Liver (tissue), 3 donors: ENCODE results near the gene NDUFB7.

ENCODE experiments used
- JUND ChIP-seq, 2 donors: IDR thresholded peaks; 2 replicates each; pipeline ENCODE4 v1.6.1; 2016; ENCODE audit warnings: antibody characterized with exemption in 2 of 2
- RAD21 ChIP-seq, 2 donors: IDR thresholded peaks; 2 replicates each; pipeline ENCODE4 v1.6.1; 2016; ENCODE audit warnings: antibody characterized with exemption in 2 of 2, mild to moderate bottlenecking in 2 of 2
- RXRA ChIP-seq, 2 donors: IDR thresholded peaks; 2 replicates each; pipeline ENCODE4 v1.6.1; 2017 to 2018; ENCODE audit warnings: antibody characterized with exemption in 2 of 2, mild to moderate bottlenecking in 1 of 2
- SP1 ChIP-seq: IDR thresholded peaks from 2 replicates; pipeline ENCODE4 v1.6.1; 2018; ENCODE audit warnings: antibody characterized with exemption, mild to moderate bottlenecking
- TAF1 ChIP-seq: conservative IDR thresholded peaks from 2 replicates; pipeline ENCODE4 v1.6.1; 2016; ENCODE audit warnings: antibody characterized with exemption, mild to moderate bottlenecking
- YY1 ChIP-seq: IDR thresholded peaks from 2 replicates; pipeline ENCODE4 v1.6.1; 2016; ENCODE audit warnings: antibody characterized with exemption, mild to moderate bottlenecking
- TF ChIP-seq, protein P1 (sequence below): fragments of 150-350 bp; IDR thresholded peaks from 2 replicates; pipeline ENCODE4 v1.5.1; 2017; ENCODE audit warnings: improper control_type of control experiment, low read depth, low read length; ENCODE audit not compliant: missing input control
- TF ChIP-seq, protein P2 (sequence below): IDR thresholded peaks from 2 replicates; pipeline ENCODE4 v1.6.1; 2016; ENCODE audit warnings: antibody characterized with exemption
- TF ChIP-seq, protein P3 (sequence below): IDR thresholded peaks from 2 replicates; pipeline ENCODE4 v1.6.1; 2016; ENCODE audit warnings: antibody characterized with exemption, mild to moderate bottlenecking
- donor health status: healthy.
- donor health status: healthy.

DNA sequence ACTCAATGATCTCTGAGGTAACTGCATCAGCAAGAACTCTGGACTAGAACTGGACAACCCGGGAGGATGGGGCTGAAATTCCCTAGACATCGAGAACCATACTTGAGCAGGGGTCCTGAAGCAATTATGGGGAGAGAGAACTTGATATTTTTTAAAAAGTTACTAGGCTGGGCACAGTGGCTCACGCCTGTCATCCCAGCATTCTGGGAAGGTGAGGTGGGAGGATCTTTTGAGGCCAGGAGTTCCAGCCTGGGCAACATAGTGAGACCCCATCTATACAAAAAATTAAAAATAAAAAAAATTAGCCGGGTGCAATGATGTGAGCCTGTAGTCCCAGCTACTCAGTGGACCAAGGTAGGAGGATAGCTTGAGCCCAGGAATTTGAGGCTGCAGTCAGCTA, 51.3 kb downstream of the NDUFB7 start:
- TF ChIP-seq JUND (IDR thresholded peaks at IDR 0.05) (no peak), TAF1 (no peak), SP1 (no peak), YY1 (no peak), RXRA (IDR thresholded peaks at IDR 0.05) (no peak), RAD21 (IDR thresholded peaks at IDR 0.05) (no peak)
- TF ChIP-seq, protein P1, sequence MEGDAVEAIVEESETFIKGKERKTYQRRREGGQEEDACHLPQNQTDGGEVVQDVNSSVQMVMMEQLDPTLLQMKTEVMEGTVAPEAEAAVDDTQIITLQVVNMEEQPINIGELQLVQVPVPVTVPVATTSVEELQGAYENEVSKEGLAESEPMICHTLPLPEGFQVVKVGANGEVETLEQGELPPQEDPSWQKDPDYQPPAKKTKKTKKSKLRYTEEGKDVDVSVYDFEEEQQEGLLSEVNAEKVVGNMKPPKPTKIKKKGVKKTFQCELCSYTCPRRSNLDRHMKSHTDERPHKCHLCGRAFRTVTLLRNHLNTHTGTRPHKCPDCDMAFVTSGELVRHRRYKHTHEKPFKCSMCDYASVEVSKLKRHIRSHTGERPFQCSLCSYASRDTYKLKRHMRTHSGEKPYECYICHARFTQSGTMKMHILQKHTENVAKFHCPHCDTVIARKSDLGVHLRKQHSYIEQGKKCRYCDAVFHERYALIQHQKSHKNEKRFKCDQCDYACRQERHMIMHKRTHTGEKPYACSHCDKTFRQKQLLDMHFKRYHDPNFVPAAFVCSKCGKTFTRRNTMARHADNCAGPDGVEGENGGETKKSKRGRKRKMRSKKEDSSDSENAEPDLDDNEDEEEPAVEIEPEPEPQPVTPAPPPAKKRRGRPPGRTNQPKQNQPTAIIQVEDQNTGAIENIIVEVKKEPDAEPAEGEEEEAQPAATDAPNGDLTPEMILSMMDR, result no peak
- TF ChIP-seq, protein P2, sequence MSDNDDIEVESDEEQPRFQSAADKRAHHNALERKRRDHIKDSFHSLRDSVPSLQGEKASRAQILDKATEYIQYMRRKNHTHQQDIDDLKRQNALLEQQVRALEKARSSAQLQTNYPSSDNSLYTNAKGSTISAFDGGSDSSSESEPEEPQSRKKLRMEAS, result no peak
- TF ChIP-seq, protein P3, sequence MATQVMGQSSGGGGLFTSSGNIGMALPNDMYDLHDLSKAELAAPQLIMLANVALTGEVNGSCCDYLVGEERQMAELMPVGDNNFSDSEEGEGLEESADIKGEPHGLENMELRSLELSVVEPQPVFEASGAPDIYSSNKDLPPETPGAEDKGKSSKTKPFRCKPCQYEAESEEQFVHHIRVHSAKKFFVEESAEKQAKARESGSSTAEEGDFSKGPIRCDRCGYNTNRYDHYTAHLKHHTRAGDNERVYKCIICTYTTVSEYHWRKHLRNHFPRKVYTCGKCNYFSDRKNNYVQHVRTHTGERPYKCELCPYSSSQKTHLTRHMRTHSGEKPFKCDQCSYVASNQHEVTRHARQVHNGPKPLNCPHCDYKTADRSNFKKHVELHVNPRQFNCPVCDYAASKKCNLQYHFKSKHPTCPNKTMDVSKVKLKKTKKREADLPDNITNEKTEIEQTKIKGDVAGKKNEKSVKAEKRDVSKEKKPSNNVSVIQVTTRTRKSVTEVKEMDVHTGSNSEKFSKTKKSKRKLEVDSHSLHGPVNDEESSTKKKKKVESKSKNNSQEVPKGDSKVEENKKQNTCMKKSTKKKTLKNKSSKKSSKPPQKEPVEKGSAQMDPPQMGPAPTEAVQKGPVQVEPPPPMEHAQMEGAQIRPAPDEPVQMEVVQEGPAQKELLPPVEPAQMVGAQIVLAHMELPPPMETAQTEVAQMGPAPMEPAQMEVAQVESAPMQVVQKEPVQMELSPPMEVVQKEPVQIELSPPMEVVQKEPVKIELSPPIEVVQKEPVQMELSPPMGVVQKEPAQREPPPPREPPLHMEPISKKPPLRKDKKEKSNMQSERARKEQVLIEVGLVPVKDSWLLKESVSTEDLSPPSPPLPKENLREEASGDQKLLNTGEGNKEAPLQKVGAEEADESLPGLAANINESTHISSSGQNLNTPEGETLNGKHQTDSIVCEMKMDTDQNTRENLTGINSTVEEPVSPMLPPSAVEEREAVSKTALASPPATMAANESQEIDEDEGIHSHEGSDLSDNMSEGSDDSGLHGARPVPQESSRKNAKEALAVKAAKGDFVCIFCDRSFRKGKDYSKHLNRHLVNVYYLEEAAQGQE, result no peak
